Neural progenitor cell (in vitro differentiated cells): ENCODE measurements around the gene CFAP74.

Experiments
- CTCF ChIP-seq: fragments of 200-600 bp; sonication (generic); IDR thresholded peaks from 2 replicates; pipeline ENCODE4 v1.5.1; 2017; ENCODE audit warnings: antibody characterized with exemption, mild to moderate bottlenecking
- EZH2 ChIP-seq: fragments of 200-600 bp; sonication (generic); IDR thresholded peaks from 2 replicates; pipeline ENCODE4 v1.6.1; 2017; ENCODE audit warnings: antibody characterized with exemption, mild to moderate bottlenecking, moderate library complexity

GRCh38 chr1:1989102-1989542 lies 14.5 kb downstream of the CFAP74 start:
- TF ChIP-seq CTCF: no peak
- TF ChIP-seq EZH2: no peak
